ENCODE data around the gene MX1.

The MX1 gene

GRCh38 chr21:41433566-41433965, 7.5 kb downstream of the MX1 start:
- DNase-seq = no peak

GRCh38 chr21:41435706-41436105, 9.7 kb downstream of the MX1 start:
- no peak for DNase-seq

- DNase-seq = no peak
Observed at GRCh38 chr21:41437729-41438128, 11.7 kb downstream of the MX1 start.

- no peak for DNase-seq
Observed at GRCh38 chr21:41438425-41439113, 12.5 kb downstream of the MX1 start.

- DNase-seq = no peak
Observed at GRCh38 chr21:41439248-41439647, 13.2 kb downstream of the MX1 start.

GRCh38 chr21:41441546-41441945, 15.5 kb downstream of the MX1 start:
- no peak for DNase-seq

- DNase-seq = no peak
Observed at GRCh38 chr21:41442481-41443186, 16.6 kb downstream of the MX1 start.

- DNase-seq = no peak
Observed at GRCh38 chr21:41443562-41443961, 17.5 kb downstream of the MX1 start.

- no peak for DNase-seq
Observed at GRCh38 chr21:41444703-41445464, 18.8 kb downstream of the MX1 start.

GRCh38 chr21:41445465-41445862, 19.4 kb downstream of the MX1 start:
- no peak for DNase-seq

GRCh38 chr21:41446586-41446985, 20.5 kb downstream of the MX1 start:
- DNase-seq = no peak

- no peak for DNase-seq
Observed at GRCh38 chr21:41447356-41447755, 21.3 kb downstream of the MX1 start.

GRCh38 chr21:41449613-41450012, 23.6 kb downstream of the MX1 start:
- no peak for DNase-seq

GRCh38 chr21:41451753-41452676, 26.0 kb downstream of the MX1 start:
- no peak for DNase-seq

GRCh38 chr21:41453198-41453597, 27.2 kb downstream of the MX1 start:
- no peak for DNase-seq

- no peak for DNase-seq
Observed at GRCh38 chr21:41453761-41454160, 27.7 kb downstream of the MX1 start.

GRCh38 chr21:41458121-41458520, 32.1 kb downstream of the MX1 start:
- no peak for DNase-seq

GRCh38 chr21:41458559-41458958, 32.5 kb downstream of the MX1 start:
- no peak for DNase-seq

- DNase-seq = no peak
Observed at GRCh38 chr21:41459884-41460534, 34.0 kb downstream of the MX1 start.

GRCh38 chr21:41460578-41461527, 34.8 kb downstream of the MX1 start:
- no peak for DNase-seq

- no peak for DNase-seq
Observed at GRCh38 chr21:41465176-41465781, 39.2 kb downstream of the MX1 start.

Data from SHP77 treated with DMSO at 0.1 percent for 48 hours (cell line).